ENCODE data around the gene NLRP12.
"Not testable (repeated sequence)": the region's sequence is repeated elsewhere in the genome, so short reads cannot be mapped to it uniquely, and the experiment has no call there.

Gene NLRP12, protein sequence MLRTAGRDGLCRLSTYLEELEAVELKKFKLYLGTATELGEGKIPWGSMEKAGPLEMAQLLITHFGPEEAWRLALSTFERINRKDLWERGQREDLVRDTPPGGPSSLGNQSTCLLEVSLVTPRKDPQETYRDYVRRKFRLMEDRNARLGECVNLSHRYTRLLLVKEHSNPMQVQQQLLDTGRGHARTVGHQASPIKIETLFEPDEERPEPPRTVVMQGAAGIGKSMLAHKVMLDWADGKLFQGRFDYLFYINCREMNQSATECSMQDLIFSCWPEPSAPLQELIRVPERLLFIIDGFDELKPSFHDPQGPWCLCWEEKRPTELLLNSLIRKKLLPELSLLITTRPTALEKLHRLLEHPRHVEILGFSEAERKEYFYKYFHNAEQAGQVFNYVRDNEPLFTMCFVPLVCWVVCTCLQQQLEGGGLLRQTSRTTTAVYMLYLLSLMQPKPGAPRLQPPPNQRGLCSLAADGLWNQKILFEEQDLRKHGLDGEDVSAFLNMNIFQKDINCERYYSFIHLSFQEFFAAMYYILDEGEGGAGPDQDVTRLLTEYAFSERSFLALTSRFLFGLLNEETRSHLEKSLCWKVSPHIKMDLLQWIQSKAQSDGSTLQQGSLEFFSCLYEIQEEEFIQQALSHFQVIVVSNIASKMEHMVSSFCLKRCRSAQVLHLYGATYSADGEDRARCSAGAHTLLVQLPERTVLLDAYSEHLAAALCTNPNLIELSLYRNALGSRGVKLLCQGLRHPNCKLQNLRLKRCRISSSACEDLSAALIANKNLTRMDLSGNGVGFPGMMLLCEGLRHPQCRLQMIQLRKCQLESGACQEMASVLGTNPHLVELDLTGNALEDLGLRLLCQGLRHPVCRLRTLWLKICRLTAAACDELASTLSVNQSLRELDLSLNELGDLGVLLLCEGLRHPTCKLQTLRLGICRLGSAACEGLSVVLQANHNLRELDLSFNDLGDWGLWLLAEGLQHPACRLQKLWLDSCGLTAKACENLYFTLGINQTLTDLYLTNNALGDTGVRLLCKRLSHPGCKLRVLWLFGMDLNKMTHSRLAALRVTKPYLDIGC

GRCh38 chr19:53824134-53824611 is at the start of gene NLRP12:
Gene NLRP12 (minus strand): TSS chr19:53824314. CDS start chr19:53824174, 140 bp downstream.
- Histone ChIP-seq H3K9ac (ENCODE audit: low read length in 2 of 2) (no peak within 1 kb of the TSS), H3K27me3 (ENCODE audit: control insufficient read depth in 1 of 2, insufficient read depth in 2 of 2, low read length in 2 of 2) (peaks cover 0 to 9% of the 10 kb centered on the region in 2 donors), H3K9me3 (ENCODE audit: control insufficient read depth in 2 of 2, low read length in 2 of 2) (no peaks in the 10 kb centered on the region), H3K4me3 (ENCODE audit: low read length in 2 of 2) (no peak within 1 kb of the TSS), H3K27ac (ENCODE audit: low read length) (no peak within 1 kb of the TSS), H3K36me3 (ENCODE audit: control insufficient read depth in 2 of 2, insufficient read depth in 2 of 2, low read length in 2 of 2) (no peaks in the 10 kb centered on the region), H3K4me1 (ENCODE audit: control insufficient read depth, insufficient read depth, low read length) (no peaks in the 10 kb centered on the region)

GRCh38 chr19:53872762-53873161 is 48.6 kb upstream of the NLRP12 start:
- no peaks in the 10 kb centered on the region for H3K9me3 ChIP-seq (ENCODE audit: control insufficient read depth in 2 of 2, low read length in 2 of 2)
- peaks cover 44% of the 10 kb centered on the region for H3K4me1 ChIP-seq (ENCODE audit: control insufficient read depth, insufficient read depth, low read length)

GRCh38 chr19:53871454-53871853 is 47.3 kb upstream of the NLRP12 start:
- Histone ChIP-seq H3K9me3 (ENCODE audit: control insufficient read depth in 2 of 2, low read length in 2 of 2) (no peaks in the 10 kb centered on the region), H3K27me3 (ENCODE audit: control insufficient read depth in 1 of 2, insufficient read depth in 2 of 2, low read length in 2 of 2) (no peaks in the 10 kb centered on the region), H3K4me3 (ENCODE audit: low read length in 2 of 2) (peak overlapping the region in 1 of 2 donors; percentile 15), H3K36me3 (ENCODE audit: control insufficient read depth in 2 of 2, insufficient read depth in 2 of 2, low read length in 2 of 2) (peaks cover 22 to 28% of the 10 kb centered on the region in 2 donors), H3K9ac (ENCODE audit: low read length in 2 of 2) (no peak overlapping the region), H3K4me1 (ENCODE audit: control insufficient read depth, insufficient read depth, low read length) (peaks cover 48% of the 10 kb centered on the region), H3K27ac (ENCODE audit: low read length) (no peak overlapping the region)

More at GRCh38 chr19:53872762-53873161, 48.6 kb upstream of the NLRP12 start:
- Histone ChIP-seq H3K9ac (ENCODE audit: low read length in 2 of 2) (no peak overlapping the region), H3K36me3 (ENCODE audit: control insufficient read depth in 2 of 2, insufficient read depth in 2 of 2, low read length in 2 of 2) (peaks cover 22 to 32% of the 10 kb centered on the region in 2 donors), H3K27ac (ENCODE audit: low read length) (no peak overlapping the region), H3K27me3 (ENCODE audit: control insufficient read depth in 1 of 2, insufficient read depth in 2 of 2, low read length in 2 of 2) (no peaks in the 10 kb centered on the region), H3K4me3 (ENCODE audit: low read length in 2 of 2) (no peak overlapping the region)

DNA sequence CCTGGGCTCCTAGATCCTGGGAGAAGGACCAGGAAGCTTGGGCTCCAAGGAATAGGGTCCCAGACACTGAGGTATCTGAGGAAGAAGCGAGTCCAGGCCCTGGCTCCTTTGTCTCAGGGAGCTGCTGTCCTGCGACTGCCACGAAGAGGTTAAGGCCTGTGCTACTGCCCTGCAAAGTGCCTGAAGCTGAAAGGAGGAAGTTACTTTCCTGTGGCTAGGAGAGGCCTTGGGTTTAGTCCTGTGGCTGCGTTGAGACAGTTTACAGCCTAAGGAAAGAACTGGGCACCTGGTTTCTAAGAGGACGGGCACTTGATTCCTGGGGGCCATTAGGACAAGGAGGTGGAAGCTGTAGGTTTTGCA is 46.4 kb upstream of the NLRP12 start:
- Histone ChIP-seq H3K9me3 (ENCODE audit: control insufficient read depth in 2 of 2, low read length in 2 of 2) (no peaks in the 10 kb centered on the region), H3K4me1 (ENCODE audit: control insufficient read depth, insufficient read depth, low read length) (peaks cover 53% of the 10 kb centered on the region), H3K27ac (ENCODE audit: low read length) (peak overlapping the region; percentile 37), H3K36me3 (ENCODE audit: control insufficient read depth in 2 of 2, insufficient read depth in 2 of 2, low read length in 2 of 2) (peaks cover 22 to 23% of the 10 kb centered on the region in 2 donors), H3K4me3 (ENCODE audit: low read length in 2 of 2) (peak overlapping the region; percentile 41 to 61), H3K27me3 (ENCODE audit: control insufficient read depth in 1 of 2, insufficient read depth in 2 of 2, low read length in 2 of 2) (no peaks in the 10 kb centered on the region), H3K9ac (ENCODE audit: low read length in 2 of 2) (peak overlapping the region; percentile 13 to 23)

DNA sequence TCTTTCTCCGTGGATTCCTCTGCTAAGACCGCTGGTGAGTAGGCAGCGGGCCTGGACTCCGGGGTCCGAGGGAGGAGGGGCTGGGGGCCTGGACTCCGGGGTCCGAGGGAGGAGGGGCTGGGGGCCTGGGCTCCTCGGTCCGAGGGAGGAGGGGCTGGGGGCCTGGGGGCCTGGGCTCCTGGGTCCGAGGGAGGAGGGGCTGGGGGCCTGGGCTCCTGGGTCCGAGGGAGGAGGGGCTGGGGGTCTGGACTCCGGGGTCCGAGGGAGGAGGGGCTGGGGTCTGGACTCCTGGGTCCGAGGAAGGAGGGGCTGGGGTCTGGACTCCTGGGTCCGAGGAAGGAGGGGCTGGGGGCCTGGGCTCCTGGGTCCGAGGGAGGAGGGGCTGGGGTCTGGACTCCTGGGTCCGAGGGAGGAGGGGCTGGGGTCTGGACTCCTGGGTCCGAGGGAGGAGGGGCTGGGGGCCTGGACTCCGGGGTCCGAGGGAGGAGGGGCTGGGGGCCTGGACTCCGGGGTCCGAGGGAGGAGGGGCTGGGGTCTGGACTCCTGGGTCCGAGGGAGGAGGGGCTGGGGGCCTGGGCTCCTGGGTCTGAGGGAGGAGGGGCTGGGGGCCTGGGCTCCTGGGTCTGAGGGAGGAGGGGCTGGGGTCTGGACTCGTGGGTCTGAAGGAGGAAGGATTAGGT is 45.8 kb upstream of the NLRP12 start:
- H3K4me1 ChIP-seq (ENCODE audit: control insufficient read depth, insufficient read depth, low read length): peaks cover 50% of the 10 kb centered on the region
- H3K9ac ChIP-seq (ENCODE audit: low read length in 2 of 2): peak overlapping the region; percentile 97 to 100
- peaks cover 21 to 22% of the 10 kb centered on the region in 2 donors for H3K36me3 ChIP-seq (ENCODE audit: control insufficient read depth in 2 of 2, insufficient read depth in 2 of 2, low read length in 2 of 2)
- not testable (repeated sequence) for H3K9me3 ChIP-seq (ENCODE audit: control insufficient read depth in 2 of 2, low read length in 2 of 2); H3K27me3 ChIP-seq (ENCODE audit: control insufficient read depth in 1 of 2, insufficient read depth in 2 of 2, low read length in 2 of 2)
- H3K27ac ChIP-seq (ENCODE audit: low read length): peak overlapping the region; percentile 99
- peak overlapping the region; percentile 99 to 100 for H3K4me3 ChIP-seq (ENCODE audit: low read length in 2 of 2)

GRCh38 chr19:53868892-53869804 is 45.0 kb upstream of the NLRP12 start:
- H3K4me1 ChIP-seq (ENCODE audit: control insufficient read depth, insufficient read depth, low read length): peaks cover 44% of the 10 kb centered on the region
- peak overlapping the region; percentile 99 to 100 for H3K4me3 ChIP-seq (ENCODE audit: low read length in 2 of 2)
- H3K9me3 ChIP-seq (ENCODE audit: control insufficient read depth in 2 of 2, low read length in 2 of 2): no peaks in the 10 kb centered on the region
- peaks cover 14 to 16% of the 10 kb centered on the region in 2 donors for H3K36me3 ChIP-seq (ENCODE audit: control insufficient read depth in 2 of 2, insufficient read depth in 2 of 2, low read length in 2 of 2)
- peak overlapping the region; percentile 97 to 100 for H3K9ac ChIP-seq (ENCODE audit: low read length in 2 of 2)
- no peaks in the 10 kb centered on the region for H3K27me3 ChIP-seq (ENCODE audit: control insufficient read depth in 1 of 2, insufficient read depth in 2 of 2, low read length in 2 of 2)
- H3K27ac ChIP-seq (ENCODE audit: low read length): peak overlapping the region; percentile 99

DNA sequence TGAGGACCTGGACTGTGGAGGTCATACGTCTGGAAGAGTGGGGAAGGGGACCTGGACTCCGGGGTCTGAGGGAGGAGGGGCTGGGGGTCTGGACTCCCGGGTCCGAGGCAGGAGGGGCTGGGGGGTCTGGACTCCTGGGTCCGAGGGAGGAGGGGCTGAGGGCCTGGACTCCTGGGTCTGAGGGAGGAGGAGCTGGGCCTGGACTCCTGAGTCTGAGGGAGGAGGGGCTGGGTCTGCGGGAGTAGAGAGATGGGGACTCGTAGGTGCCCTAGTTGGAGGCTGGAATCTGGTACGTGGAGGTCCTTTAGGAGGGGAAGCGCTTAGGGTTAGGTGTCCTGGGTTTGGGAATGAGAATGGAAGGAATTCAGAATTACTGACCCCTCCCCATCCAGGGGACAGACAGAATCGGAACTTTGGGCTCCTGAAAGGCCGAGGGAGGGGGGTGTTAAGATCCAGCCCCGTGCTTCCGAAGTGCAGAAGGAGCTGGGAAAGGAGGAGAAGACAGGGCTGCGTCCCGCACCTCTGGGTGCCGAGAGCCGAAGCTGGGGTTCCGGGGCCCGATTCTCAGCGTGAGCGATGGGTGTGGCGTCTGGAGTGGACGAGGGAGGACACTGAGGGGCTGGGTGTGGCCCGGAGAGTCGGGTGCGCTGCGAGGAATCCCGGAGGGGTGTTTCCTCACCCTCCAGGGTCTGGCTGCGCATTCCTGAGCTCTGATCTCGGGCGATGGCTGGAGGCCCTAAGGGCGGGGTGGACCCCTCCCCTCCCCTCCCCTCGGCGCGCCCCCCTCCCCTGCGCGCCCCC is 44.2 kb upstream of the NLRP12 start:
- peak overlapping the region; percentile 99 for H3K27ac ChIP-seq (ENCODE audit: low read length)
- no peaks in the 10 kb centered on the region for H3K27me3 ChIP-seq (ENCODE audit: control insufficient read depth in 1 of 2, insufficient read depth in 2 of 2, low read length in 2 of 2)
- no peaks in the 10 kb centered on the region for H3K9me3 ChIP-seq (ENCODE audit: control insufficient read depth in 2 of 2, low read length in 2 of 2)
- H3K9ac ChIP-seq (ENCODE audit: low read length in 2 of 2): peak overlapping the region; percentile 99 to 100
- peak overlapping the region; percentile 99 to 100 for H3K4me3 ChIP-seq (ENCODE audit: low read length in 2 of 2)
- H3K4me1 ChIP-seq (ENCODE audit: control insufficient read depth, insufficient read depth, low read length): peaks cover 37% of the 10 kb centered on the region
- H3K36me3 ChIP-seq (ENCODE audit: control insufficient read depth in 2 of 2, insufficient read depth in 2 of 2, low read length in 2 of 2): peaks cover 5 to 8% of the 10 kb centered on the region in 2 donors

DNA sequence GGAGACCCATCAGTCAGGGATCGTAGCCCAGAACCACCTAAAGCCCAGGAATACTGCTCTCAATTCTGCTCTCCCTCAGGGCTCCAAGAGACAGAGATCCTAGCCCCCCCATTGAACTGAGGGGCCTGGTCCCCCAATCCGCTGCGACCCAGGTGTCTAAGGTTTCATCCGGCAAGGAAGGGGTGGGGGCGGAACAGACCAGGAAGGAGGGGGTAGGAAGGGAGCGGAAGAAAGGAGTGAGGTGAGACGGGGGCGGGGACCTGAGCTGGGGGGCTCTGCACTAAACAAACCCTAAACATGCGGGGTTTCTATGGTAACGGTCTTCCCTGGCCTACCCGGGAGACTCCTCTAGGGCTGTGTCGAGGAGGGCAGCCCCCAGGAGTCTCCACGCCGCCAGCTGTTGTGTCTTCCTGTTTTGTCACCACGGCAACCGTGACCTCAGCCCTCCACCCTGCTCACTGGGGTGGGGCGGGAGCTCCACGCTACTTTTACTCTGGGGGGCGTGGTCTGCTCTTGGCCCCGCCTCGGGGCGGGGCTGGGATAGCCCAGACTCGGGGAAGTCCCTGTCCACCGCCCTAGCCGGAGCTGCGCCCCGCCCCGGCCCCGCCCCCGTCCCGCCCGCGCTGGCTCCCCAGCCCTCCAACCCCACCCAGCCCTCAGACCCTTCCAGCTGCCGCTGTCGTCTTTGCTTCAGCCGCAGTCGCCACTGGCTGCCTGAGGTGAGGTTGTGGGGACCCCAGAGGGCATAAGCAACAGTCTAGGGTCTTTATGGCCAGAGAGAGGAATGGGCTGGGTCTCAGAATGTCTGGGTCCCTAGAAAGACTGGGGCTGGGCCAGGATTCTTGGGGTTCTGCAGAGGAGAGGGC is 43.3 kb upstream of the NLRP12 start, which contains the start of gene MYADM:
MYADM (plus strand) TSS at position 659 of the 866 bp plus-strand sequence. CDS start 5,647 bp downstream, outside the sequence.
- Histone ChIP-seq H3K27me3 (ENCODE audit: control insufficient read depth in 1 of 2, insufficient read depth in 2 of 2, low read length in 2 of 2) (no peaks in the 10 kb centered on the region), H3K4me3 (ENCODE audit: low read length in 2 of 2) (peak within 1 kb of the TSS; percentile 99 to 100), H3K9ac (ENCODE audit: low read length in 2 of 2) (peak within 1 kb of the TSS; percentile 99 to 100), H3K4me1 (ENCODE audit: control insufficient read depth, insufficient read depth, low read length) (peaks cover 32% of the 10 kb centered on the region), H3K36me3 (ENCODE audit: control insufficient read depth in 2 of 2, insufficient read depth in 2 of 2, low read length in 2 of 2) (peaks cover 3 to 4% of the 10 kb centered on the region in 2 donors), H3K27ac (ENCODE audit: low read length) (peak within 1 kb of the TSS; percentile 99), H3K9me3 (ENCODE audit: control insufficient read depth in 2 of 2, low read length in 2 of 2) (no peaks in the 10 kb centered on the region)

Data from stomach smooth muscle (tissue), 2 donors.